ENCODE data around the gene SPSB4.

The SPSB4 gene

GRCh38 chr3:141150081-141150830, 99.1 kb downstream of the SPSB4 start:
- no peak for DNase-seq (ENCODE audit: low read depth in 2 of 3, low spot score in 2 of 3)

GRCh38 chr3:141150931-141151330, 99.8 kb downstream of the SPSB4 start:
- no peak for DNase-seq (ENCODE audit: low read depth in 2 of 3, low spot score in 2 of 3)

GRCh38 chr3:141151439-141151838, 100.3 kb downstream of the SPSB4 start:
- no peak for DNase-seq (ENCODE audit: low read depth in 2 of 3, low spot score in 2 of 3)

GRCh38 chr3:141152130-141152529, 101.0 kb downstream of the SPSB4 start:
- DNase-seq (ENCODE audit: low read depth in 2 of 3, low spot score in 2 of 3) = no peak

- DNase-seq (ENCODE audit: low read depth in 2 of 3, low spot score in 2 of 3) = no peak
These were observed 101.9 kb downstream of the SPSB4 start for GRCh38 chr3:141152801-141153678.

GRCh38 chr3:141153679-141153966, 102.5 kb downstream of the SPSB4 start:
- DNase-seq (ENCODE audit: low read depth in 2 of 3, low spot score in 2 of 3) = no peak

GRCh38 chr3:141164852-141165251, 113.7 kb downstream of the SPSB4 start:
- DNase-seq (ENCODE audit: low read depth in 2 of 3, low spot score in 2 of 3) = no peak

GRCh38 chr3:141167681-141168080, 116.5 kb downstream of the SPSB4 start:
- DNase-seq (ENCODE audit: low read depth in 2 of 3, low spot score in 2 of 3) = no peak

GRCh38 chr3:141170678-141171295, 119.6 kb downstream of the SPSB4 start:
- DNase-seq (ENCODE audit: low read depth in 2 of 3, low spot score in 2 of 3) = no peak

- DNase-seq (ENCODE audit: low read depth in 2 of 3, low spot score in 2 of 3) = no peak
These were observed 123.5 kb downstream of the SPSB4 start for GRCh38 chr3:141174674-141175073.

DNA sequence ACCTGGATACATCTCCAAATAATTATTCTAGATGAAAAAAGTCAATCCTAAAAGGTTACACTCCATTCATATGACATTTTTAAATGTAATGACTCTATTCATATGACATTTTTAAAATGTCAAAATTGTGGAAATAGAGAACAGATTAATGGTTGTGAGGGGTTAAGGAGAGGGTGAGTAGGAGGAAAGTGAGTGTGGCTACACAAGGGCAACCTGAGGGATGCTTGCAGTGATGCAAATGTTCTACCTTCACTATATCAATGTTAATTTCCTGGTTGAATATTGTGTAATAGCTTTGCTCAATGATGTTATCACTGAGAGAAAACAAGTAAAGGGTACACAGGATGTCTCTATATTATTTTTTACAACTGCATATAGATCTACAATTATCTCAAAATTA, 125.6 kb downstream of the SPSB4 start:
- no peak for DNase-seq (ENCODE audit: low read depth in 2 of 3, low spot score in 2 of 3)

DNA sequence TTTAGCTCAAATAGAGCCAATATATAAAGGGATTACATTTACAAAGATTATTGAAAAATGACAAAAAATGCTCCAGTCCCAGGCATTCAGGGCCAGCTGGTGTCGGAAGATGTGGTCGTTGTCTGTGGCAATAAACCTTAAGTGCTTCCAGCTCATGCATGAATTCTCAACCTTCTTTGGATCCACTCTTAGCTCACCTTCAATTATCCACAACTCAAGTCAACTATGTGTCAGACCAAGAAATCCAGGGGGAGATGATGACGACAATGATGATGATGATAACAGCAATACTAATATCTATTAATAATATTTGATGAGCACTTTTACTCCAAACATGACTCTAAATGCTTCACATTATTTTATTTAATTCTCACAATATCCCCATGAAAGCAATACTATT, 126.9 kb downstream of the SPSB4 start:
- DNase-seq (ENCODE audit: low read depth in 2 of 3, low spot score in 2 of 3) = no peak

- DNase-seq (ENCODE audit: low read depth in 2 of 3, low spot score in 2 of 3) = no peak
These were observed 127.4 kb downstream of the SPSB4 start for GRCh38 chr3:141178551-141178950.

DNA sequence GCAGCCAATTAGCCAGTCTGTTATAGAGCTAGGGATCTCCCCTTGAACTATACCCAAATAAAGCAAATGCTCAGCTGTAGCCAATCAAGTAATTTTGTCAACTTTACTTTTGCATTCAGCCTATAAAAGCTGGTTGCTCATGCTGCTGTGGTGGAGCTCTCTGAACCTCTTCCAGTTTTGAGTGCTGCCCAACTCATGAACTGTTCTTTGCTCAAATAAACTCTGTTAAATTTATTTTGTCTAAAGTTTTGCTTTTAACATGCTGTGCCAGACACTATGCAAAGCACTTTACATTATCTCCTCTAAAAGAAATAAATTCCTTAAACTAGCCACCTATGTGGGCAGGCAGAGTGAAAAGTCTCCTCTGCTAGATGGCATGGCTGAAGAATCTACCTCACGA, 128.8 kb downstream of the SPSB4 start:
- no peak for DNase-seq (ENCODE audit: low read depth in 2 of 3, low spot score in 2 of 3)

DNA sequence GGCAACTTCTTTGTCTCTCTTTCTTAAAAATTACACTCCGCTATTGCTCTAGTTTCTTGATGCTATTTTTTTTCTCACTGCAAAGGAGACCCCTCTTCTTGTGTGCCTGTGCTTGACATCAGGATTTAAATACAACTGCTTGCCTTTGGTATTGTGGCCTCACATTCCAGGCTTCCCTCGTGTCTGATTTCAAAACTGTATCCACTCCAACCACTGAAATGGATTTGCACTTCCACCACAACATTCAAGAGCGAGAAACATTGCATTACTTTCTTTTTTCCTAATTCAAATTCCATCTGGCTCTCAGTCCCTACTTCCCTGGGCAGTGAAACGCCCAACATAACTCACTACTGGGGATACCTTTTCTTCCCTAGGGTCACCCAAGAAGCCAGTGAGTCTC, 130.0 kb downstream of the SPSB4 start:
- no peak for DNase-seq (ENCODE audit: low read depth in 2 of 3, low spot score in 2 of 3)

DNA sequence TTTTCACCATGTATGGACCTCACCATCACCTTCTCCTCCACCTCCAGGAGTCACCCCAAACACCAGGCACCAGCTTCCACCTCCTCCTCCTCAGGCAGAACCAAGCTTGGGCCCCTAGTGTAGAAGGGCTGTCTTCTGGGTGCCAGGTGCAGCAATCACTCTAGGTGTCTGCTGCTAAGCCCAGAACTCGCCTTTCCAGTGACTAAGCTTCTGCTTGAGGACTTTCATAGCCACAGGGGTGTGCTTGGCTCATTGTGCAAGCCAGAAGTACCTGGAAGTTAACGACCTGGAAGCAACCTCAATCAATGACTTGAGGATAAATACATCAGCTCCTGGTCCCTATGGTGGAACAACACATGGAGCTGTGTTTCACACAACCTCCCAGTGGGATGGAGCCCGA, 130.7 kb downstream of the SPSB4 start:
- DNase-seq (ENCODE audit: low read depth in 2 of 3, low spot score in 2 of 3) = no peak

- no peak for DNase-seq (ENCODE audit: low read depth in 2 of 3, low spot score in 2 of 3)
These were observed 132.5 kb downstream of the SPSB4 start for GRCh38 chr3:141183606-141184005.

GRCh38 chr3:141184430-141184829, 133.3 kb downstream of the SPSB4 start:
- no peak for DNase-seq (ENCODE audit: low read depth in 2 of 3, low spot score in 2 of 3)

GRCh38 chr3:141191097-141191749, 140.1 kb downstream of the SPSB4 start:
- no peak for DNase-seq (ENCODE audit: low read depth in 2 of 3, low spot score in 2 of 3)

DNA sequence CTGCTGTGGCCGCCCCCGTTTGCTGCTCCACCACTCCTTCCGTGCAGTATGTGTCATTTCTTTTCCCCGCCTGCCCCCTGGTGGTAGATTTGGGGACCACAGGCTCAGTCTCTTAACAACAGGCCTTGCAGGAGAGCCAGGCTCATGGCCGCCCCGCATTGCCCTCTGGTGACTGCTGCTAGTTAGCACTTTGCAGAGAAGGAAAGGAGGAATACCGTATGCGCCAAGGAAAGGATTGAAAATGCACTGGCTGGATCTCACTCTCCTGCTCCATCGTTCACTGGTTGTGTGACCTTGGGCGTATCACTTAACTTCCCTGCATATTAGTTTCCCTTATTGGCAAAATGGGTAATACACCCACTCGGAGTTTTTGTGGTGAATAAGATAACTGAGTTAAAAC, 141.2 kb downstream of the SPSB4 start:
- peak; percentile 87 to 99 (median 99) for DNase-seq (ENCODE audit: low read depth in 2 of 3, low spot score in 2 of 3)

- no peak for DNase-seq (ENCODE audit: low read depth in 2 of 3, low spot score in 2 of 3)
These were observed 142.1 kb downstream of the SPSB4 start for GRCh38 chr3:141193066-141193830.
